Stomach (tissue), 19 donors: ENCODE measurements around the gene AFDN. TPM values are rescaled to one million over a fixed set of nuclear protein-coding genes. Genes with fewer than 3 reads are reported as not detected.
A peak's percentile ranks its signal among the peaks of the same experiment; 100 is the strongest.

Experiments
- DNase-seq, 2 donors: peaks; one replicate each; pipeline versions ENCODE4 v3.0.0 to v3.0.0-alpha.2; 2013 to 2019
- H3K27ac ChIP-seq, 5 donors: fragments of 200-600 bp in 4 of 5; sonication (generic) in 4 of 5; one replicate each; pipeline ENCODE4 v1.5.1; 2013 to 2019; ENCODE audit warnings: mild to moderate bottlenecking in 1 of 5, moderate library complexity in 1 of 5
- H3K27me3 ChIP-seq, 3 donors: fragments of 200-600 bp; sonication (generic); one replicate each; pipeline ENCODE4 v1.5.1; 2017 to 2019; ENCODE audit warnings: mixed run types in 1 of 3
- H3K36me3 ChIP-seq, 4 donors: fragments of 200-600 bp; sonication (generic); 1 replicate in 3 of 4; 2 replicates in 1 of 4; pipeline ENCODE4 v1.5.1; 2016 to 2019
- H3K4me1 ChIP-seq, 4 donors: fragments of 200-600 bp; sonication (generic); one replicate each; pipeline ENCODE4 v1.5.1; 2016 to 2019
- H3K4me3 ChIP-seq, 4 donors: fragments of 200-600 bp; sonication (generic) in 3 of 4; one replicate each; pipeline ENCODE4 v1.5.1; 2016 to 2019; ENCODE audit warnings: mild to moderate bottlenecking in 1 of 4
- H3K9me3 ChIP-seq, 4 donors: fragments of 200-600 bp; sonication (generic); one replicate each; pipeline ENCODE4 v1.5.1; 2016 to 2019
- EP300 ChIP-seq: sonication (generic); formaldehyde crosslinking; IDR thresholded peaks from one replicate; pipeline ENCODE4 v1.6.1; 2017; ENCODE audit warnings: antibody characterized with exemption
- POLR2A ChIP-seq, 4 donors: fragments of 450-650 bp; IDR thresholded peaks; one replicate each; pipeline ENCODE4 v1.6.1; 2016; ENCODE audit warnings: antibody characterized with exemption in 4 of 4, control low read depth in 2 of 4, mild to moderate bottlenecking in 1 of 4, moderate library complexity in 1 of 4
- POLR2AphosphoS5 ChIP-seq, 3 donors: sonication (generic); formaldehyde crosslinking; IDR thresholded peaks; one replicate each; pipeline ENCODE4 v1.6.1; 2016; ENCODE audit warnings: antibody characterized with exemption in 3 of 3
- WGBS, 5 donors: extraction: QIAGEN DNeasy Blood & Tissue Kit in 3 of 5; methylation state at CpG; one replicate each; pipeline versions ENCODE4 v1.1.5 to v1.1.7; 2013 to 2018; 5-methylcytosine and 5-hydroxymethylcytosine counted together
- intact Hi-C: fragments of 100-400 bp; cut with DNase I; formaldehyde crosslinking; loops from one replicate; pipeline ENCODE4 v1.15.1; 2023; ENCODE audit warnings: low total_unique reads
- long read RNA-seq, 10 donors: transcript quantifications; one replicate each; lab custom pipeline, GENCODE V29; 2026
- polyA plus RNA-seq, 3 donors: library from polyadenylated mRNA; stranded (reverse); fragments of 200-250 nt; gene quantifications; one replicate each; pipeline ENCODE4 v1.2.3, GENCODE V29; 2013
- total RNA-seq, 5 donors: library from RNA; depleted of rRNA; stranded (reverse); fragments of >200 nt; gene quantifications; one replicate each; pipeline versions ENCODE4 v1.1.0 to v1.2.3, GENCODE V29; 2014 to 2016
- TF ChIP-seq, protein P1 (sequence below), 7 experiments: fragments of 450-650 bp in 4 of 7; fragments of 200-600 bp in 3 of 7; sonication (generic) in 3 of 7; IDR thresholded peaks; one replicate each; pipeline ENCODE4 v1.5.1; 2016 to 2019; ENCODE audit warnings: antibody characterized with exemption in 7 of 7, control low read depth in 2 of 7, mild to moderate bottlenecking in 1 of 7
- donor health status: healthy with polysubstance abuse.
- donor health status: Bipolar disorder and iron deficiency.
- donor health status: healthy.

AFDN gene, protein sequence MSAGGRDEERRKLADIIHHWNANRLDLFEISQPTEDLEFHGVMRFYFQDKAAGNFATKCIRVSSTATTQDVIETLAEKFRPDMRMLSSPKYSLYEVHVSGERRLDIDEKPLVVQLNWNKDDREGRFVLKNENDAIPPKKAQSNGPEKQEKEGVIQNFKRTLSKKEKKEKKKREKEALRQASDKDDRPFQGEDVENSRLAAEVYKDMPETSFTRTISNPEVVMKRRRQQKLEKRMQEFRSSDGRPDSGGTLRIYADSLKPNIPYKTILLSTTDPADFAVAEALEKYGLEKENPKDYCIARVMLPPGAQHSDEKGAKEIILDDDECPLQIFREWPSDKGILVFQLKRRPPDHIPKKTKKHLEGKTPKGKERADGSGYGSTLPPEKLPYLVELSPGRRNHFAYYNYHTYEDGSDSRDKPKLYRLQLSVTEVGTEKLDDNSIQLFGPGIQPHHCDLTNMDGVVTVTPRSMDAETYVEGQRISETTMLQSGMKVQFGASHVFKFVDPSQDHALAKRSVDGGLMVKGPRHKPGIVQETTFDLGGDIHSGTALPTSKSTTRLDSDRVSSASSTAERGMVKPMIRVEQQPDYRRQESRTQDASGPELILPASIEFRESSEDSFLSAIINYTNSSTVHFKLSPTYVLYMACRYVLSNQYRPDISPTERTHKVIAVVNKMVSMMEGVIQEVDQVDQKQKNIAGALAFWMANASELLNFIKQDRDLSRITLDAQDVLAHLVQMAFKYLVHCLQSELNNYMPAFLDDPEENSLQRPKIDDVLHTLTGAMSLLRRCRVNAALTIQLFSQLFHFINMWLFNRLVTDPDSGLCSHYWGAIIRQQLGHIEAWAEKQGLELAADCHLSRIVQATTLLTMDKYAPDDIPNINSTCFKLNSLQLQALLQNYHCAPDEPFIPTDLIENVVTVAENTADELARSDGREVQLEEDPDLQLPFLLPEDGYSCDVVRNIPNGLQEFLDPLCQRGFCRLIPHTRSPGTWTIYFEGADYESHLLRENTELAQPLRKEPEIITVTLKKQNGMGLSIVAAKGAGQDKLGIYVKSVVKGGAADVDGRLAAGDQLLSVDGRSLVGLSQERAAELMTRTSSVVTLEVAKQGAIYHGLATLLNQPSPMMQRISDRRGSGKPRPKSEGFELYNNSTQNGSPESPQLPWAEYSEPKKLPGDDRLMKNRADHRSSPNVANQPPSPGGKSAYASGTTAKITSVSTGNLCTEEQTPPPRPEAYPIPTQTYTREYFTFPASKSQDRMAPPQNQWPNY (N-terminal part only)
- total RNA-seq (100 to 1,000 TPM in 4 of 5 donors, 10 to 100 TPM in 1; 95.1 to 521 (median 203) TPM), polyA plus RNA-seq (10 to 100 TPM; 24.8 to 34.7 (median 25.7) TPM)
- long read RNA-seq, donor 1, partial matches to known transcripts: 0 of 3 reads
- long read RNA-seq, donor 1, other reads (novel, unspliced or antisense): 0 of 3 reads
- long read RNA-seq, donor 2, partial matches to known transcripts: 0 of 7 reads
- long read RNA-seq, donor 2, other reads (novel, unspliced or antisense): 0 of 7 reads
- long read RNA-seq, donor 3, partial matches to known transcripts: 0 of 8 reads
- long read RNA-seq, donor 3, other reads (novel, unspliced or antisense): 0 of 8 reads
- long read RNA-seq, donor 4, partial matches to known transcripts: 0 of 1 reads
- long read RNA-seq, donor 4, other reads (novel, unspliced or antisense): 0 of 1 reads
- long read RNA-seq, donor 5, partial matches to known transcripts: 15 of 18 reads
- long read RNA-seq, donor 5, other reads (novel, unspliced or antisense): 0 of 18 reads
- long read RNA-seq, donor 6, partial matches to known transcripts: 25 of 36 reads
- long read RNA-seq, donor 6, other reads (novel, unspliced or antisense): 0 of 36 reads
- long read RNA-seq, donor 7, partial matches to known transcripts: 0 of 4 reads
- long read RNA-seq, donor 7, other reads (novel, unspliced or antisense): 0 of 4 reads
- long read RNA-seq, donor 8, partial matches to known transcripts: 0 of 15 reads
- long read RNA-seq, donor 8, other reads (novel, unspliced or antisense): 5 of 15 reads
- long read RNA-seq, donor 9, partial matches to known transcripts: 19 of 29 reads
- long read RNA-seq, donor 9, other reads (novel, unspliced or antisense): 0 of 29 reads
- long read RNA-seq, donor 10, partial matches to known transcripts: 0 of 3 reads
- long read RNA-seq, donor 10, other reads (novel, unspliced or antisense): 0 of 3 reads

DNA sequence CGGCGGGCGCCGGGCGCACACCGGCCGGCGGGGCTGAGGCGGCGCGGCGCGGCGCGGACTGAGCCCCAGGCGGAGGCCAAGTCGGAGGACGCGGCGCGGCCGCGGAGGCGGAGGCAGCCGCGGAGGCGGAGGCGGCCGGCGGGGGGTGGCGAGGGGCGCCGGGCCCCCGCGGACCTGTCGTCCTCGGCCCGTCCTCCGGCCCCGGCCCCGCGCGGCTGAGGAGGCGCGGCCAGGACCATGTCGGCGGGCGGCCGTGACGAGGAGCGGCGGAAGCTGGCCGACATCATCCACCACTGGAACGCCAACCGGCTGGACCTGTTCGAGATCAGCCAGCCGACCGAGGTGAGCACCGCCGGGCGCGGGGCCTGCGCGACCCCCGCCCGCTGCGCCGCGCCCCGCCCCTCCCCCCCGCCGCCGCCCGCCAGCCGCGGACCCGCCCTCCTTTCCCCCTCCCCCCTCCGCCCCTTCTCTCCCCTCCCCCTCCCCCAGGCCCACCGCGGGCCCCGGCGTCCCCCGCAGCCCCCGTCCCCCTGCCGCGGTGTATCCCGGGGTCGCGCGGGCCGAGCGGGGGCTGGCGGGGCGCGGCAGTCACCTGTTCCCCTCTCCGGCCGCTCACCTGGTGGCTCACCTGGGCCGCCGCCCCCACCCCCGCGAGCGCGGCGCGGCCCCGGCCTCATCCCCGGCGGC is at the start of gene AFDN:
TSS of gene AFDN (plus strand) at position 16 of the 687 bp plus-strand sequence. CDS start at position 238, 222 bp downstream.
- 0 to 1% (median 0%) methylated on average over 17 to 105 of the region's 108 CpGs for WGBS, 5 donors
- Histone ChIP-seq H3K9me3 (no peaks in the 10 kb centered on the region), H3K36me3 (no peaks in the 10 kb centered on the region), H3K27ac (peak within 1 kb of the TSS; percentile 85 to 91 (median 88)), H3K4me3 (peak within 1 kb of the TSS; percentile 68 to 88 (median 80)), H3K27me3 (peaks cover 0 to 13% (median 0%) of the 10 kb centered on the region in 3 donors), H3K4me1 (peaks cover 8 to 63% (median 41%) of the 10 kb centered on the region in 4 donors)
- DNase-seq: peak; percentile 44 to 78
- peak in 2 of 3 donors; percentile 1 to 30 for TF ChIP-seq POLR2AphosphoS5 (IDR thresholded peaks at IDR 0.05)
- TF ChIP-seq EP300: no peak
- intact Hi-C loops: no loop called here

DNA sequence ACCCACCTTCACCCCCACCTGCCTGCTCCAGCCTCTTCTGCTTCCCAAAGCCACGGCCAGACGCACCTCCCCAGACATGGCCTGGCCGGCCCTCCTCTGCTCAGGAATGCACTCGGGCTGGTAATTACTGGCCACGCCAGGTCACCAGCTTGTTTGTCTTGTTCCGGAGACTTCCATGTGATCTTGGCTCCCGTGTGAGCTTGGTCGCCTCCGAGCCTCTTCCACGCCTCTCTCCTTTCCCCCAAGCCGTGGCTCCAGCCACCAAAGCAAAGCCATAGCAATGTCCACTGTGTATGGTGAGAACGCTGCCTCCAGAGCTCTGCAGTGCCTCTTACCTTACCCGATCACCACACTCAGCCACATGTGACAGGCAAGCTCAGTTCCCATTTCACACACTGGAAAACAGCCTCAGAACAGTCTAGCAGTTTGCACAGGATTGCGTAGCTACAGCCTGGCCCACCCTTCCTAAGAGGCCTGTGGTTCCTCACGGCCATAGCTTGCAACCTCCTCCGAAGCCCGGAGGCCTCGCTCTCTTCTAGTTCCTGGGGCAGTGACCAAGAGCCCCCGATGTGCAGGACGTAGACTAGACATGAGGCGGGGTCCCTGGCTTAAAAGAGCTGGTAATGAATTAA is 48.1 kb upstream of the AFDN start:
- DNase-seq: peak; percentile 72 to 85
- peaks cover 0 to 8% (median 6%) of the 10 kb centered on the region in 4 donors for H3K4me1 ChIP-seq
- H3K9me3 ChIP-seq: no peaks in the 10 kb centered on the region
- H3K4me3 ChIP-seq: no peak overlapping the region
- peak in 2 of 3 donors; percentile 38 to 41 for TF ChIP-seq POLR2AphosphoS5 (IDR thresholded peaks at IDR 0.05)
- no peak for TF ChIP-seq EP300
- no peaks in the 10 kb centered on the region for H3K27me3 ChIP-seq
- H3K27ac ChIP-seq: peak overlapping the region in 1 of 5 donors; percentile 13
- intact Hi-C loops: no loop called here
- 52 to 66% (median 61%) methylated on average over 21 of the region's 21 CpGs for WGBS, 5 donors
- no peaks in the 10 kb centered on the region for H3K36me3 ChIP-seq

DNA sequence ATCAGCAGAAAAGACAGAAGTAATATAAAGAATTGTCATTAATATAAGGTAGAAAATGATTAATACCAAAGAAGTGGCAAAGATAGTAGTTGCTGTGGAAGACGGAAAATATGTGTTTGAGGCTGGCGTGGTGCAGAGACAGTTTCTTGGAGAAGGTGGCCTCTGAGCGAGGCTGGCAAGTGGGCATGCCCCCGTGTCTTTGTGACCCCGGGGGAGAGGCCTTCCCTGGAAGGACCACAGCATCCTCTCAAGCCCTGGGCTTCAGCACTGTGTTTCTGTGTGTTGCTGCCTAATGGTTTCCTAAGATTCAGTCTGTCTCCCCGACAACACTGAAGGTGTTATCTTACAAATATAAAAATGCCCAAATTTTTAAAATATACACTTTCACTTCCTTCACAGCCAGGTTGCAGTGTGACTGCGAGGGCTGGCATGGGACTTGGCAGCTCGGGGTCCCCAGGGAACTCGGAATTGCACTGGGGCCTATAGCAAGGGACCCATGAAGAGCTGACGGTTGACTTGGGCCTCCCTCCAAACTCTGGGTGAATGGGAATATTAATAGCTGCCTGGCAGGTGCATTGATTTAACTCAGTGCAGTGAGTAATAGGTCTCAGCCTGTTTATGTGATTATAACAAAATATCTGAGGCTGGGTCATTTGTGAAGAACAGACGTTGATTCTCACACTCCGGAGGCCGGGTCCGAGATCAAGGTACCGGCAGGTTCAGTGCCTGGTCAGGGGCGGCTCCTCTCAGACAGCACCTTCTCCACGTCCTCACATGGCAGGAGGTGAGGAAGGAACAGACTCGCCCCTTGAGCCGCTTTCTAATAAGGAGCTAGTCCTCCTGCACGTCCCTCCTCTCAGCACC is 47.4 kb upstream of the AFDN start:
- Histone ChIP-seq H3K36me3 (no peaks in the 10 kb centered on the region), H3K9me3 (no peaks in the 10 kb centered on the region), H3K27ac (no peak overlapping the region), H3K4me3 (no peak overlapping the region), H3K27me3 (no peaks in the 10 kb centered on the region), H3K4me1 (peaks cover 0 to 8% (median 6%) of the 10 kb centered on the region in 4 donors)
- 89 to 91% (median 90%) methylated on average over 20 of the region's 20 CpGs for WGBS, 5 donors
- DNase-seq: no peak
- TF ChIP-seq EP300: no peak
- no peak for TF ChIP-seq POLR2AphosphoS5 (IDR thresholded peaks at IDR 0.05)
- TF ChIP-seq POLR2A (IDR thresholded peaks at IDR 0.05): no peak
- TF ChIP-seq, protein P1, sequence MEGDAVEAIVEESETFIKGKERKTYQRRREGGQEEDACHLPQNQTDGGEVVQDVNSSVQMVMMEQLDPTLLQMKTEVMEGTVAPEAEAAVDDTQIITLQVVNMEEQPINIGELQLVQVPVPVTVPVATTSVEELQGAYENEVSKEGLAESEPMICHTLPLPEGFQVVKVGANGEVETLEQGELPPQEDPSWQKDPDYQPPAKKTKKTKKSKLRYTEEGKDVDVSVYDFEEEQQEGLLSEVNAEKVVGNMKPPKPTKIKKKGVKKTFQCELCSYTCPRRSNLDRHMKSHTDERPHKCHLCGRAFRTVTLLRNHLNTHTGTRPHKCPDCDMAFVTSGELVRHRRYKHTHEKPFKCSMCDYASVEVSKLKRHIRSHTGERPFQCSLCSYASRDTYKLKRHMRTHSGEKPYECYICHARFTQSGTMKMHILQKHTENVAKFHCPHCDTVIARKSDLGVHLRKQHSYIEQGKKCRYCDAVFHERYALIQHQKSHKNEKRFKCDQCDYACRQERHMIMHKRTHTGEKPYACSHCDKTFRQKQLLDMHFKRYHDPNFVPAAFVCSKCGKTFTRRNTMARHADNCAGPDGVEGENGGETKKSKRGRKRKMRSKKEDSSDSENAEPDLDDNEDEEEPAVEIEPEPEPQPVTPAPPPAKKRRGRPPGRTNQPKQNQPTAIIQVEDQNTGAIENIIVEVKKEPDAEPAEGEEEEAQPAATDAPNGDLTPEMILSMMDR (IDR thresholded peaks at IDR 0.05): no peak
- intact Hi-C loops: no loop called here
